Epithelial cell of prostate (primary cell): ENCODE data around the gene C15orf61.

Source experiments
- DNase-seq: peaks from one replicate; pipeline ENCODE4 v3.0.0-alpha.2; 2011; ENCODE audit warnings: low read depth, low spot score
- H3K27ac ChIP-seq: fragments of 450-650 bp; 2 replicates; pipeline ENCODE4 v1.5.1; 2017; ENCODE audit warnings: mild to moderate bottlenecking

The C15orf61 gene

DNA sequence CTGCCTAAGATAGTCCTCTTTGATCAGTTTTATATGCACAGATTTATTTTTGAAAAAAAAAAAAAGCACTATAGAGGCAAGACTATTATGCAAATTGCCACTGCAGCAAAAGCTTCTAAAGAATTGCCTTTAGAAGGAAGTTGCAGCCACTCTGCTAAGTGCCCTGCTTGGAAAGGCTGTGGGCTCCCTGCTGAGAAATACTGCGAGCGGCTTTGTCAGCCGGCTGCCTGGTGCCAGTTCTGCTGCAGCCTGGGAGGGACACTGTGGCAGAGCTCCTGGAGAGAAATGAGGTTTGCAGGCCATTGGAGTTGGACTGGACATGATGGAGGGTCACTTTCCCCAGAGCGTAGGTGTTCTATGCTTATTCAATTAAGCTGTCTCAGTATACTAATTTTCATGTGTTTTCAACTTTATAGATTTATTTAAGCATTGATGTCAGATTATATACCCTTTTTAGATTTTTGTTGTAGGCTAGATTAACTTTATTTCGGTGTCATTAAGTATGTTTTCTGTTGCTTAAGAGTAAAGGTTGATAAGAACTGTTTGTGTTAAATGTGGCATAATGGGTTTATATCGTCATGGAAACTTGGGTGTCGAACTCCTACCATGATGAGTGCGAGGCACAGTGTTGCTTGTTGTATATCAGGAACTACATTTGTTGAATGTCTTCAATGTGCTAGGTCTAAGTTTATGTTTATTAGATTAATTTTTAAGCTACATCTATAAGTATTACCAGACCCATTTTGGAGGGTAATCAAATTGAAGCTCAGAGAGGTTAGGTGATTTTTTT lies 28.1 kb downstream of the C15orf61 start:
- no peak overlapping the region for H3K27ac ChIP-seq
- DNase-seq, result no peak

DNA sequence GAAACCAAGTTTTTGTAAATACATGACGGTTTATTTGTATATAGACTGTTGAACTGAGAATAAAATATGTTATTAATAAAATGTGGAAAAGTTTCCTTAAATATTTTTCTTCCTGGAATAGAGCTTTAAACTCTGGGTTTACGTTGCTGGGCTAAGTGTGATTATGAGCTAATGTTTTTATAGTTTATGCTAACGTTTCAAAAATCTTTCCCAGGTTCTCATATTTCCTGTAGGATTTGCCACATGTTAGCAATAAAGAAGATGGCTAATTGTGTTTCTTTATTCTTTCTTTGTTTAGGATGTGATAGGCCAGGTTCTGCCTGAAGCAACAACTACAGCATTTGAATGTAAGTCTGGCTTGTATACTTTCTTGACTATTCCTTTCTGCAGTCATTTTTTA lies 28.8 kb downstream of the C15orf61 start:
- no peak for DNase-seq
- H3K27ac ChIP-seq, result no peak overlapping the region

DNA sequence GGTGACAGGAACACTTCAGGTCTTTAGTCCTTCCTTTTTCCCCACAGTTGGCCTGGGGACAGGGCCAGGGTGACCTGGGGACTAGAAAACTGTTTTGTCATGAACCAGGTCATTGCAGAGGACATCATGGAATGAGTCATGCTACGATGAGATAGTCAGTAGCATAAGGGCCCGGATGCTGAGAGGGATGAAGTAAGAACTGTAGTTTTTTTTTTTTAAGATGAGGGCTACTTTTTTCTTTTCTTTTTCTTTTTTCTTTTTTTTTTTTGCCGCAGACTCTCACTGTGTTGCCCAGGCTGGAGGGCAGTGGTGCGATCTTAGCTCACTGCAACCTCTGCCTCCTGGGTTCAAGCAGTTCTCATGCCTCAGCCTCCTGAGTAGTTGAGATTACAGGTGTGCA lies 29.6 kb downstream of the C15orf61 start:
- no peak overlapping the region for H3K27ac ChIP-seq
- no peak for DNase-seq

DNA sequence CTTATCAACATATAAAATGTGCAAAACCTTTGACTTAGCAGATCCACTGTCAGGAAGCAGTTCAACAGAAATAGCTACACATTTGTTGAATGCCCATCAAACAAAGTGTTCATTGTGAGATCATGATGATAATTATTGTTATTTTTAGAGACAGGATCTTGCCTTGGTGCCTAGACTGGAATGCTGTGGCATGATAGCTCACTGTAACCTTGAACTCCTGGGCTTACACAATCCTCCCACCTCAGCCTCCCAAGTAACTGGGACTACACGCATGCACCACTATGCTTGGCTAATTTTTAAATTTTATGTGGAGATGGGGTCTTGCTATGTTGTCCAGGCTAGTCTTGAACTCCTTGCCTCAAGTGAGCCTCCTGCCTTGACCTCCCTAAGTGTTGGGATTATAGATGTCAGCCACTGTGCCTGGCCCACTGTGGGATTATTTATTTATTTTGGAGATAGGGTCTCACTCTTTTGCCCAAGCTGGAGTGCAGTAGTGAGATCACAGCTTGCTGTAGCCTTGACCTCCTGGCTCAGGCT lies 30.3 kb downstream of the C15orf61 start:
- no peak for DNase-seq
- H3K27ac ChIP-seq, result no peak overlapping the region

DNA sequence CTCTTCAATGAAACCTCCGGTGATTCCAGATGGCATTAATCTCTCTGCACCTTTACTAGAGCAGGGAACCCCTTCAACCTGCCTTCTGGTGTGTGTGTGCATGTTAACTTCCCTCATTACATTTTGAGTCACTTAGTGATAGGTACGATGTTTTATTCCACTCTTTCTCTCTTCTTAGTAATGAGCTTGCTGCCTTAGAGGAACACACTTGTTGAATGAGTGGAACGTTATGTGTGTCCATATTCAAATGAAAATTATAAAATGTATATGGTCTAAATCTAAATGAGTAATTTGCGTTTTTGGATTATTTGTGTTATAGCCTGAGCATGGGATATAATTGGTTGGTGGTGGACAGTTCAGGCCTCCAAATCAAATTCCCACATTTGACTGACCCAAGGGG lies 33.6 kb downstream of the C15orf61 start:
- DNase-seq, result no peak
- H3K27ac ChIP-seq, result no peak overlapping the region

DNA sequence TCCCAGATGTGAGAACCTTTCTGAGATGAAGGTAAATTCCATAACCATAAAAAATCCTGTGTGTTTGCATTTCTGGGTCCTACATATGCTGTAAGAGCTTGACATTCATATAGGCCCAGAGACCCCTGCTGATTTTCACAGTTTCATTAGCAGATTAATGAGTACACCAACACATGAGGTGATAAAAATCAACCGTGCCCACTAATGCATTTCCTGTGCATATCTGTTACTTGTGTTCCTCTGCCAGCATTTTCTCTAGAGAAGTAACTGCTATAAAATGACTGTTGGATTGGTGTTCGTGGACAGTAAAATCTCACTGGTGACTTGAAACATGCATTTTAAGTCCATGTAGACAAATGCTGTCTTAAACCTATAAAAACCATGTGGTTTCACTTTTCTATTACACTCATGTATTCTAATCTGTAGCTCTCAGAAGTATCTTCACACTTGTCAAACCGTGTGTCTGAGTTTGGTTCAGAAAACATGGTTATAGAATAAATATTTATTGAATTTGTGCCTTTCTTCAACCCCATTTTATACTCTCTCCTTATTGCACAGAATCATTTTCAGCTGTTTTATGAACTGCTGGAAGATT lies 36.1 kb downstream of the C15orf61 start:
- no peak overlapping the region for H3K27ac ChIP-seq
- no peak for DNase-seq

DNA sequence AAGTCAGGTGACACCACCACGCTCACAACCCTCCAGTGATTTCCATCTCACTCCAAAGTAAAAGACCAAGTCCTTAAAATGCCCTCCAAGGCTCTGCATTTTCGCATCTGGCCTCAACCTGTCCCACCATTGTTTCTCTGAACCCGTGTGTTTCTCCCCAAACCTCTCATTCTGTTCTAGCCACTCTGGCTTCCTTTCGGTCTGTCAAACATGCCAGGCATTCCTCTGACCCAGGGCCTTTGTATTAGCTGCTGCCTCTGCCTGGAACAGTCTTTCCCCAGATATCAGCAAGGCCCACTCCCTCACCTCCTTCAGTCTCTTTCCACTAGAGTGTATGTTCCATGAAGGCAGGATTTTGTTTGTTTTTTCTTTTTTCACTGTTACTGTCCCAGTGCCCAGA lies 37.6 kb downstream of the C15orf61 start:
- no peak for DNase-seq
- H3K27ac ChIP-seq, result no peak overlapping the region

DNA sequence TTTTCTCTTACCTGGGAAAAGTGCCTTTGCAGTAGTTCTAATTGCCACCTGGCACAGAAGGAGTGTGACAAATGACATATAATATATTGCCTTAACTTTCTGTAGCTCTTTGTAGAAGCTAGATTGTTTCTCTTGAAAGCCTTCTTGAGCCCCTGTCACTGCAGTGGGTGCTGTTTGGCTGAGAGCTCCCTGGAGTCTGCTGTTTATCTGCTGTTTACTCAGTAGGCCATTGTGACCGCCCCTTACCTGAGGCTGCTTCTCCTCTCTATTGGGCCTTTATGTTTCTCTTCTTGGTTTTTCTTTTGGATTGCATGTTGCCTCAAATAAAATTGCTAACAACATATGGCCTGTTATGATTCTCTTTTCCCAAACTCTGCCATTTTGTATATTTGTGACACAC lies 38.2 kb downstream of the C15orf61 start:
- no peak overlapping the region for H3K27ac ChIP-seq
- no peak for DNase-seq

DNA sequence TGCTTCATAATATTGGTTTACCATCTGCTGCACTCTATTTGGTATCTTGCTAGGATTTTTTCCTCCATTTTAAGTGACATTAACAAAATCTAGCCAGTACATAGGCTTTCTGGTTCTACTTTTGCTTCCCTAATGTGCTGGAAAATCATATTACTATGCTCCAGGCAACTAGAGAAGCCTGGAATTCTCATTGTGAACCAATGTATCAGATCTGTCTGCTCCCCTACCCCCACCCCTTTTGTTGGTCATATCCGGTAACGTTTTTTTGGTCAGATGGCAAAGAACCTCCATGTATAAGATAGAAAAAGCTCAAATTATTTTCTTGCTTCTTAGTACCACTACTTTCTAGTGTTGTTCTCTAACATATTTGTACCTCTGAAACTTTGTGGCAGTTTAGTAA lies 38.6 kb downstream of the C15orf61 start:
- no peak overlapping the region for H3K27ac ChIP-seq
- no peak for DNase-seq

DNA sequence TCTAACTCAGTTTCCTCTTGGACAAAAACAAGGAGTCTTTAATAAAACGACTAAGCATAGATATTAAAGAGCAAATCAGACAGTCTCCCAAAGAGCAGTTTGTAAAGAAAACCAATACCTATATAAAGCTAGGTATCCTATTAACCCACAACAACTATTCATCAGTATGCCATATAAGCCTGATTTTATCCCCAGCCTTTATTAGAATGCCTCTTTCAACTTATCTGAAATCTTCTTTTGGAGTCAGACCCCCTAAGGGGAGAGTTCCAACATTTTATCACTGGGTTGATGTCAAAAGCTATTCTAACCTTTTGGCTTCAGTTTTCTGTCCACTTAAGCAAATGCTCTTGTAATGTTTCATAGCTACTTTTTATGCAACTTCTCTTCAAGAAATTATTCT lies 39.4 kb downstream of the C15orf61 start:
- no peak for DNase-seq
- H3K27ac ChIP-seq, result no peak overlapping the region

DNA sequence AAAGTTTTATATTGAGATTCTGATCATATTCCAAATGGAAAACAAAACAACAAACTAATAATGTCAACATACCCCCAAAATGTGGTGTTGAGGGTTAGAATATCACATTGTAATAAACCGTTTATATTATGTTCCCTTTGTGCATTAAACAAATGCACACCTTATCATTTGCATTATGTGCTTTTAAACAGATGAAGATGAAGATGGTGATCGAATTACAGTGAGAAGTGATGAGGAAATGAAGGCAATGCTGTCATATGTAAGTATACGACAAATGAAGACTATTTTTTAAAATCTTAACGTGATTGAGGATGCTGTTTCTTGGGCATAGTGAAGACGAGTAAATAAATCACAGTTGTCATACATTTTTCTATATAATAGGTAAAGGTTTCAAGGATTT lies 42.2 kb downstream of the C15orf61 start:
- H3K27ac ChIP-seq, result no peak overlapping the region
- no peak for DNase-seq

DNA sequence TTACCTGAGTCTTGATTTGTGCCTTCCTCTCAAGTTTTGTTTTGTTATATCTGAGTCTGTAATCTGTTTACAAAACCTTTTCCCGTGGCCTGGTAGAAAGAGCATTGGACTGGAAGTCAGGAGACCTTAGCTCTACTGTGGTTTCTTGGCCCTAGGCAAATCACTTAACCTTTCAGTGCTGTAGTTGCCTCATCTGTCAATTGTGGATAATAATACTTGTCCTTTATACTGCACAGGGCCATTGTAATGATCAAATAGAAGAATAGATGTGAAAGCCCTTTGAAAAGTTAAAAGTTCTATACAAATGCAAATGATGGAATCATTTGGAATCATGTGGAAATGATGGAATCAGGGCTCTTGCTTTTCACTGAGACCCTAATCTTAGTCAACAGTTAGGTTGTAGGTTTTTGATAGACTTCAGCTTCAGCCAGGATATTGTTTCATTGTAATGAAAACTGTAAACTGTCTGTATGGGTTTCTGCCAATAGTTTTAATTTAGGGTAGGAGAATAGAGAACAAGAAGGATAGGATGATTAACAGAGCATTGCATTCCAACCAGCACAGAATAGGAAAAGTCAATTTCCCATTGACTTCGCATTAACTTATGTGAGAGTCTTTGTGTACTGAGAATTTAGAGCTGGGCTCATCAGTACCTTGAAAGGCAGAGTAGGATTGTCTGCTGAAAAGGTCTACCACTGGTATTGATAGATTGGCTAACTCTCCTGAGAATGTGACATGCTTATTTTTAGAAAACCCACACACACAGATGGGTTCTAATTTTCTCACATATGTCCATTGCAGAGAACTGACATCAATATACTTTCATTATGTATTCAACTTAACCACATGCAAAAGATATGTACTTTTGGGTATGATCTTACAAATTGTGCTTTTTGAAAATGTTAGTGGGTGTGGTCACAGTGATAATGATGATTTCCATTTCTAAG lies 43.4 kb downstream of the C15orf61 start:
- H3K27ac ChIP-seq, result no peak overlapping the region

DNA sequence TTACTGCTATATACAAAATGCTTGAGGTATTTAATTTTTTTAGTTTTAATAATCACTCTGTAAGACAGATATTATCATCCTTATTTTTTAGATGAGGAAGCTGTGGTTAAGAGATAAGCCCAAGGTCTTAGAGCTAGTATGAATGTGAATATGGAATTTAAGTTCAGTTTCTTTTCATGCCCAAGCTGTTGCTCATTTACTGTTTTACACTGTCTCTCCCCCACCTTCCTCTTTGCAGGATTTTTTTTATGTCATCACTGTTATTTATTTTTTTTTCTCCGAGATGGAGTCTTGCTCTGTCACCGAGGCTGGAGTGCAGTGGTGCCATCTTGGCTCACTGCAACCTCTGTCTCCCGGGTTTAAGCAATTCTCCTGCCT lies 44.0 kb downstream of the C15orf61 start:
- no peak for DNase-seq
- H3K27ac ChIP-seq, result no peak overlapping the region

More for the DNA sequence above, 43.4 kb downstream of the C15orf61 start:
- no peak for DNase-seq

DNA sequence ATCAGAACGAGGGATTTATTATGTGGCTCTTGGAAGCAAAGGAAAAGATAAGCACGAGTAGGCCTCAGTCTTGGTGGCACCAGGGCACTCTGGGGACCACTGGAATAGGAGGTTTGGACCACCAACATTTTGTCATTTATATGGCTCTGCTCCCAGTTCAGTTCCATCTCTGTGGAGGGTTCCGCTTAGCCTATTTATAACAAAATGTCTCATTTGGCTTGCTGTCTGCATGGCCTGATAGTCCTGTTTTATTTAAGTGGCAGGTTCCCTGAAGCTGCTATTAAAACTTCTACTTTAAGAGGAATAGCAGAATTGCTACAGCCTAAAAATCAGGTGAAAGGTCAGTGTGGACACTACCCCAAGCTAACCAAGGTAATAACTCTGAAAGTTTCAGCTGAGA lies 48.7 kb downstream of the C15orf61 start:
- no peak for DNase-seq
- no peak overlapping the region for H3K27ac ChIP-seq

DNA sequence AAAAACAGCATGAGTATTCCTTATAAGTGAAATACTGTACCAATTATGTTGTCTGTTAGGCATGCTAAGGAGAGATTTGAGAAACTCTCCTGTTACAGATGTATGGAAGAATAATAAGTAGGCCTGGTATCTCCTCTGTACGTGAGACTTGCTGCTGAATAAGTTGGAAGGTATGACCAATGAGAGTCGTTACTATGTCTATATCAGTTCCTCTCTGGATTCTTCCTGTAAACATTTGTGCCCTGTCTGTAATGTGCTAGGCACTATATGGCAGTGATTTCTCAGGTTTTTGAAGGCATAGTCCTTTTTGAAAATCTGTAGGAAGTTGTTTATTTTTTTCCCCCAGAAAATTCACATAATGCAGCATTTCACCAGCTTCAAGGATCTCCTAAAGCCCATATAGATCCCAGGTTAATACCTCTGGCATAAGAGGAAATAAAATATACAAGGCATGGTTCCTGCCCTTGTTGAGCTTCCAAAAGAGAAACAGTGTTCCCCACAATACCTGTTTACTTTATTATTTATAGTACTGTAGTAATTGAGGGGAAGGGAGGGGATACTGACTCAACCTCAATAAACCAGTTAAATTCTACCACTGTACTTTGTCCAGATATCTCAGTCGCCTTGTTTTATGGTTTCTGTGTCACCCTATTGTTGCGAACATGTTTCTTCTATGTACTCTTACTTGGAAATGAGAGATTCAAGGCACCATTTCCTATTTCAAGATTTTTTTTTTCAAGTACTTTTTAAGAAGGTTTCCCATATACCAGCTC lies 50.1 kb downstream of the C15orf61 start:
- H3K27ac ChIP-seq, result no peak overlapping the region
- DNase-seq, result no peak

DNA sequence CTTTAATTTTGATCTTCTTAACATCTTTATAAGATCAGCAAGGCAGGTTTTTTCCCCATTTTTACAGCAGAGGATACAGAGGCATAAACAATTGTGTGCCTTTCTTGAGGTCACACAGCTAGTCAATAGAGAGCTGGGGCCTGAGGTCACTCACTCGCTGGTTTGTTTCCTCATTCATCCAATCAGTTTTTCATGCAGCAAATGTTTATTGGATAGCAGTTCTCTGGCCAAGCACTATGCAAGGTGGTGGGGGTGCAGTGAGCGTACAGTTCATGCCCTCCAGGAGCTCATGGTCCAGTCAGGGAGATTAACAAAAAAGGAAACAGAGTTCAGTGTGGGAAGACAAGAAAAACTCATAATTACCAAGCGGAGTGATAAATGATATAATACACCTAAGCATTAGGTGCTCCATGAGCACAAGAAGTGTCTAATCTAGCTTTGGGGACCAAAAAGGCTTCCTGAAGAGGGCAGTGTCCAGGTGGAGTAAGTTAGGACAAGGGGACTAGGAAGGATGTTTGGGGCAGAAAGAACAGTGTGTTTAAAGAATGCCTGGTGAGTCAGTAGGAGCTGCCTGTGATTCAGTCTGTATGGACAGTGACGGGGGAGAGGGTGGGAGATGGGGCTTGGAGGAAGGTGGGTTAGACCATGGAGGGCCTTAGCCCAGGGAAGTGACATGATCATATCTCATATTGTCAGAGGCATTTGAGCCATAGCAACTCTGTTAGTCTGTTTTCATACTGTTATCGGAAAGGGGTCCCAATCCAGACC lies 50.9 kb downstream of the C15orf61 start:
- no peak overlapping the region for H3K27ac ChIP-seq
- no peak for DNase-seq

DNA sequence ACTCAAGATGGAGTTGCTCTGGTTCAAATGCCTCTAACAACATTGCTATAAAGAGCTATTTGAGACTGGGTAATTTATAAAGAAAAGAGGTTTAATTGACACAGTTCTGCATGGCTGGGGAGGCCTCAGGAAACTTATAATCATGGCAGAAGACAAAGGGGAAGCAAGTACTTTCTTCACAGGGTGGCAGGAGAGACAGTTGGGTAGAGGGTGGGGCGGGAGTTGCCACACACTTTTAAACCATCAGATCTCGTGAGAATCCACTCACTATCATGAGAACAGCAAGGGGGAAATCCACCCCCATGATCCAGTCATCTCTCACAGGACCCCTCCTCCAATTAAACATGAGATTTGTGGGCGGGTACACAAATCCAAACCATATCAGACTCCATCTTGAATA lies 52.3 kb downstream of the C15orf61 start:
- no peak for DNase-seq

DNA sequence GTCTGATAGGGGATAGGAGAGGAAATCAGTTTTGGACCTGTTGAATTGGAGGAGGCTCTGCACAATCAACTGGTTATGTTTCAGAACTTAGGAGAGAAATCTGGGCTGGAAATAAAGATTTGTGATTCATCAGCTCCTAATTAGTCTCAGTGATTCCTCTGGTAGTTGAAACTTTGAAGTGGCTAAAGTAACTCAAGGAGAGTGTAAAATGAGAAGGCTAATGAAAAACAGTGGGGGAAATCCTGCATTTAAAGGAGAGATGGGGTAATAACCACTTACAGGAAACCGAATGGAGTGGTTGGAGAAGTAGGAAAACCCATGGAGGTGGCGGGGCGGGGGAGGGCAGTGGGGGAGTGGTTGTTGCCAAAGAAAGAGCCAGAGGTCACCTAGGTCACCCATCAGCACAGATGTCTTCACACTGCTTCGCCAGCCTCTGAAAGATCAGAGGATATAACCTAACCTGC lies 54.1 kb downstream of the C15orf61 start:
- no peak overlapping the region for H3K27ac ChIP-seq
- no peak for DNase-seq

More for the DNA sequence above, 52.3 kb downstream of the C15orf61 start:
- H3K27ac ChIP-seq, result no peak overlapping the region

DNA sequence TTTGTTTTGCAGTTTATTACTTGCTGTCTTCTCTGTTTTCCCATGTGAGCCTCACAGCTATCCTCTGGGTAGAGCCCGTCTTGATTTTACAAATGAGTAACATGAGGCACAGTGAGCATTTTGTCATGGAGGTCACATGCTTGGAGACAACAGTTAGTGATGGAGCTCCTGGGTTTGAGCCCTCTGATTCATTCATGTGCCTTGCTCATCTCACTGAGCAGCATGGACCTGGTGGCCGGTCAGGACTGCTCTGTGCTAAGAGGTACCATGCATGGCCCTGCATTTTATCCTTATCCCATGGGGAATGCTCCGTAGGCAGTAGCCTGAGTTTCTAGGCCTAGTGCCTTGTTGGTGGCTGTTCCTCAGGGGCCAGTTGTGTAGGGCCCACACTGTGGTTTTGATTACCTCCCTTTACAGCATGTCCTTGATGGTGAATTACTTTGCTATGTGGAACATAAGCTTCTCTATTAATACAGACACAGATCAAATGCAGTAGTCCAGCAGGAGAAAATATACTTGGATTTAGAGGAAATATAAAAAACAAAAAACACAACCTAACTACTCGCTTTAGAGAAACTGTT lies 57.2 kb downstream of the C15orf61 start:
- no peak for DNase-seq
- no peak overlapping the region for H3K27ac ChIP-seq
